Cardiac muscle cell (in vitro differentiated cells and primary cell): ENCODE results near the gene FAM222A. TPM values are rescaled to one million over a fixed set of nuclear protein-coding genes. Genes with fewer than 3 reads are reported as not detected.

Experiments used
- DNase-seq, 2 donors: peaks; one replicate each; pipeline versions ENCODE4 v3.0.0 to v3.0.0-alpha.2; 2010 to 2017; ENCODE audit warnings: low read depth in 1 of 2, low spot score in 1 of 2
- H3K27ac ChIP-seq: fragments of 200-600 bp; sonication (generic); 2 replicates; pipeline ENCODE4 v1.5.1; 2016
- H3K27me3 ChIP-seq: fragments of 200-600 bp; sonication (generic); 2 replicates; pipeline ENCODE4 v1.6.0; 2016; ENCODE audit warnings: control low read depth
- H3K36me3 ChIP-seq: fragments of 200-600 bp; sonication (generic); 2 replicates; pipeline ENCODE4 v1.5.1; 2016; ENCODE audit warnings: control low read depth
- H3K4me1 ChIP-seq: fragments of 200-600 bp; sonication (generic); 2 replicates; pipeline ENCODE4 v1.8.1; 2017; ENCODE audit warnings: low read depth, mild to moderate bottlenecking, mixed run types
- H3K4me3 ChIP-seq: fragments of 200-600 bp; sonication (generic); 2 replicates; pipeline ENCODE4 v1.5.1; 2016; ENCODE audit warnings: mild to moderate bottlenecking
- H3K9me3 ChIP-seq: fragments of 200-600 bp; sonication (generic); 2 replicates; pipeline ENCODE4 v1.5.1; 2017; ENCODE audit warnings: low read depth, mild to moderate bottlenecking, control low read depth
- CTCF ChIP-seq: IDR thresholded peaks from 2 replicates; pipeline ENCODE4 v1.5.1; 2012; ENCODE audit warnings: low read depth, mild to moderate bottlenecking, low read length
- polyA plus RNA-seq: library from polyadenylated mRNA; unstranded; fragments of >200 nt; fragmentation: Nextera tagmentation; extraction: Ambion mirVana; gene quantifications from 2 replicates; pipeline ENCODE4 v1.2.1, GENCODE V29; 2016
- total RNA-seq: library from RNA; depleted of rRNA; stranded (reverse); fragments of >200 nt; gene quantifications from 2 replicates; pipeline ENCODE4 v1.2.3, GENCODE V29; 2016

Gene FAM222A
- total and polyA plus RNA-seq, 2 experiments from 2014 or later, result 25.4 to 42.9 TPM

GRCh38 chr12:109730306-109731145, 16.9 kb downstream of the FAM222A start:
- Histone ChIP-seq H3K36me3 (no peaks in the 10 kb centered on the region), H3K4me3 (no peak overlapping the region), H3K4me1 (peaks cover 6% of the 10 kb centered on the region), H3K9me3 (no peaks in the 10 kb centered on the region), H3K27me3 (no peaks in the 10 kb centered on the region), H3K27ac (no peak overlapping the region)
- no peak for DNase-seq
- no peak for TF ChIP-seq CTCF

- Histone ChIP-seq H3K36me3 (no peaks in the 10 kb centered on the region), H3K27ac (no peak overlapping the region), H3K27me3 (no peaks in the 10 kb centered on the region), H3K4me3 (no peak overlapping the region), H3K4me1 (peaks cover 6% of the 10 kb centered on the region), H3K9me3 (no peaks in the 10 kb centered on the region)
- no peak for DNase-seq
- no peak for TF ChIP-seq CTCF
These were observed 17.7 kb downstream of the FAM222A start for GRCh38 chr12:109731231-109731731.

GRCh38 chr12:109731806-109732205, 18.2 kb downstream of the FAM222A start:
- no peak for DNase-seq
- H3K9me3 ChIP-seq, result no peaks in the 10 kb centered on the region
- TF ChIP-seq CTCF, result no peak
- no peak overlapping the region for H3K4me3 ChIP-seq
- H3K27me3 ChIP-seq, result no peaks in the 10 kb centered on the region
- no peaks in the 10 kb centered on the region for H3K36me3 ChIP-seq
- peaks cover 6% of the 10 kb centered on the region for H3K4me1 ChIP-seq
- H3K27ac ChIP-seq, result no peak overlapping the region

- Histone ChIP-seq H3K4me1 (peaks cover 8% of the 10 kb centered on the region), H3K27me3 (no peaks in the 10 kb centered on the region), H3K27ac (no peak overlapping the region), H3K9me3 (no peaks in the 10 kb centered on the region), H3K4me3 (no peak overlapping the region), H3K36me3 (no peaks in the 10 kb centered on the region)
- no peak for DNase-seq
- TF ChIP-seq CTCF, result no peak
These were observed 19.0 kb downstream of the FAM222A start for GRCh38 chr12:109732321-109733305.

GRCh38 chr12:109734219-109735000, 20.8 kb downstream of the FAM222A start:
- no peak overlapping the region for H3K4me3 ChIP-seq
- DNase-seq, result peak in 1 of 2 donors; percentile 62

More at GRCh38 chr12:109734219-109735000, 20.8 kb downstream of the FAM222A start:
- Histone ChIP-seq H3K27ac (no peak overlapping the region), H3K9me3 (no peaks in the 10 kb centered on the region), H3K36me3 (no peaks in the 10 kb centered on the region), H3K27me3 (no peaks in the 10 kb centered on the region), H3K4me1 (peaks cover 16% of the 10 kb centered on the region)
- TF ChIP-seq CTCF, result no peak
